ENCODE measurements around the gene TTLL10.

GRCh38 chr1:1223891-1224290 is 50.2 kb downstream of the TTLL10 start:
- no peak for TF ChIP-seq POLR2A (IDR thresholded peaks at IDR 0.05; ENCODE audit: low read length)
- no peak for TF ChIP-seq GATA1 (IDR thresholded peaks at IDR 0.05; ENCODE audit: low read depth, low read length)
